GM18858 (cell line): Measurements from ENCODE around the gene MOSPD2.

Experiments
- ATAC-seq: cut with Tn5 transposase; IDR thresholded peaks from one replicate; pipeline ENCODE4 v1.9.1; 2021; ENCODE audit not compliant: unreplicated experiment

Gene MOSPD2

GRCh38 chrX:14913241-14913640, 40.0 kb downstream of the MOSPD2 start:
- no peak for ATAC-seq

- ATAC-seq: no peak
Observed at GRCh38 chrX:14915596-14915995, 42.4 kb downstream of the MOSPD2 start.

DNA sequence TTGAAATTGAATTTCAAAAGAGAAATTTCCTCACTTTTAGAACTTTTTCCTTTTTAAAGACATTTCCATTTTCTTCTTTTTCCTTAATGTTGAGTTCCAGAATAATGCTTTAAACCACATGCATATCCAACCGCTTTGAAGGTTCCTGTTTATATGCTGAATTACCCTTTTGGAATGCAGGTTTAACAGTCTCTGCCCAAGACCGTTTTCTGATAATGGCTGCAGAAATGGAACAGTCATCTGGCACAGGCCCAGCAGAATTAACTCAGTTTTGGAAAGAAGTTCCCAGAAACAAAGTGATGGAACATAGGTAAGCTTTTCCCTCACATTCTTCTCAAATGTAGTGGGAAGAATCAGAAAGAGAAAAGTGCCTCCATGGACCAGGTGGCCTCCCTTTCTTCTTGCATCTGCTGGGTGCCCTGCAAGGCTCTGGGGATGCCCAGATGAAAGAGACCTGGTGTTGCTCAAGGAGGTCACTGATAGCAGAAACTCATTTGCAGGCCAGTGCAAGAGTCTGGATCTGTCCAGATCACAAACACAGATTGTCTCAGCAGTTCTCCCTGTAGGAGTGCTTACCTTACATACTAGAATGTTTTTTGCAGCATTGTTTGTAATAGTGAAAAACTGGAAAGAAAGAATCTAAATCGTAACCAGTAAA, 42.9 kb downstream of the MOSPD2 start:
- ATAC-seq: no peak

DNA sequence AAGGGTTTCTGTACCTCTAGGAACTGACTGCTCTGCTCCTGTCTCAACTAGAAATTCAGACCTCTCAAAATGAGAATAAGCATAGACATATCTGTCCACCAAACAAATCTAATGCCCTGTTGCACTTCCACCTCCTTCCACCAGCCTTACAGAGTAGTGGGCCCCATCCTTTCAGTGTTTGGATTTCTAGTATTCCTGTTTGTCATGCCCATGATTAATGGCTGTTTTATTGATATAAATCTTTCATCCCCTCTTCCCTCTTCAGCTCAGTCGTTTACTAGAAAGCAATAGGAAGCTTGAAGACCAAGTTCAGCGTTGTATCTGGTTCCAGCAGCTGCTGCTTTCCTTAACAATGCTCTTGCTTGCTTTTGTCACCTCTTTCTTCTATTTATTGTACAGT, 46.2 kb downstream of the MOSPD2 start:
- ATAC-seq: no peak

DNA sequence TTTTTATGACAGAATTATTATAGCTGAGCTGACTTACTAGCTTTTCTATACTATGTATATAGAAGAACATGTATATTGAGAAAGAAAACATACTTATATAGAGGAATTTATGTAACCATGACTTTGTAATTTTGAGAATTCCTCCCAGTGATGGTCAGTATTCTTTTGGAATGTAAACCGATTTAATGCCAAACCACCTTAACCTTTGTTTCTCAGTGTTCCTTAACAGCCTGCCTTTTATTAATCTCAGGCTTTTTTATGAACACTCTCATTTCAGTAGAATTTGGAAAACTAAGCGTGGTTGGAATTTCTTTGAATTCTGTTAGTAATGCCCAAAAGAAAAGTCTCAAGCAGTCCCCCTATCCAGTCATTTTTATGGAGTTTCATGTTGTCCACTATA, 47.0 kb downstream of the MOSPD2 start:
- ATAC-seq: no peak

DNA sequence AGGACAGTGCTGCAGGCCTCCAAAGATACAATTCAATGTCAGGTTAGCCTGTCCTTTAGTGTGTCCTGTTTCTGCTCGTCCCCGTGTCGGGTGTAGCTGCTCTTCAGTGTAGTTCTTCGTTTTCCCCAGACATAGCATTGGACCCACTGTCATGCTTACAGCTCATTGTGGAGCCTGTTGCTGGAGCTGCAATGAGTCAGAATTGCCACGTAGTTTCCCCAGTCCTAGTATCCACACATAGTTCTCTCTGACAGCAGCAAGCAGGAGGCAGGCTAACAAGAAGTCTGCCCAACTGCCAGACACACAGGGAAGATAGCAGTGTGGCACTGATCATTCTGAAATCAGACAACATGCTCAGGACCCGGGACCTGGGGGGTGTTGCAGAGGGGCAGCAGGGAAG, 49.2 kb downstream of the MOSPD2 start:
- no peak for ATAC-seq

DNA sequence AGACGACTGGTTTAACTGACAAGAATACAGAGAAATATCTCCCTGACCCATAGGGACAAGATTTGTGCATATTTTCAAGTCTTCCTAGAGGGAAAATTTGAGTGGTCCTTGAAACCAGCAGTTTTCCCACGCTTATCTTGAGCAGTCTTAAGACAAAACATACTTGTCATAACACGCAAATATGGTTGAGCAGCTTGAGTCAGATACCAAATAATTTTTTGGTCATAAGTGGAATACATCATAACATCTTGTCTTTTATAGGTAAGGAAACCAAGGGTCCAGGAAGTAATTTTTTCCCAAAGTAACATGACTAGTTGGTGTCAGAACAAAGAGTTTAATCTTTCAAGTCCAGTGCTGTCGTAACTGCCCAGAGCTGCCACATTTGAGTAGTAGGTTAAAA, 50.5 kb downstream of the MOSPD2 start:
- ATAC-seq: no peak

- no peak for ATAC-seq
Observed at GRCh38 chrX:14926471-14926870, 53.2 kb downstream of the MOSPD2 start.

DNA sequence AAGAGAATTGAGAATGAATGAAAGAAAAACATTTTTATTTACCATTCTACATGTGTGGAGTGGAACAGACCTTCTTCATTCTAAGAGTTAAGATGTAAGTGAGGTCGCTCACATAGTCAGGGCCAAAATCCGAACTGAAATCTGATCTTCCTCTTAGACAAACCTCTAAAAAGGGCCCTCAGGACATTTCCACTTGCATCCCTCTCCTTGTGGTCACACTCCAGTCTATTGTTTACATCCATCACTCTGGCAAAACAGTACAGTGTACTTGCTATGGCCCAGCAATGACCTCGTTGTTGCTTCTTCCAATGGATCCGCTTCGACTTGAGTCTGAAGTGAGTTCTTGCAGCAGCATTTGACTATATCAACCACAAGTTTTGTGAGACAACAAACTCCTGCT, 54.2 kb downstream of the MOSPD2 start:
- no peak for ATAC-seq

GRCh38 chrX:14930663-14931062, 57.4 kb downstream of the MOSPD2 start:
- no peak for ATAC-seq

DNA sequence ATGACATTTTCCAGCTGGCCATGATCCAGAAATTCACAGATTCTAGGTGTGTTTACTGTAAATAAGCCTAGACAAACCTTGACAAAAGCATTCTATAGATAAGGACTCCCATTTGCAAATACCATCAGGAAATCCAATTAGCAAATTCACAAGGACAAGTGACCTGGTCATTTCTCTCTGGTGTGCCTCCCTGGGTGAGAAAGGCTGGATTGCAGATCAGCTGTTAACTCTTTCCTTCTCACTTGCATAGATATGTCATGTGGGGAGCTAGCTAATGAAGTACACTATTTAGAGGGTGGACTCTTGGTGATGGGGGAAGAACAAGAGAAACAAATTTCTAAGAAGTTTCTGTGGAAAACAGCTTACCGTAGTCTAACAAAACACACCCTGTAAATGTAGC, 58.9 kb downstream of the MOSPD2 start:
- ATAC-seq: no peak

GRCh38 chrX:14934423-14934822, 61.2 kb downstream of the MOSPD2 start:
- no peak for ATAC-seq

DNA sequence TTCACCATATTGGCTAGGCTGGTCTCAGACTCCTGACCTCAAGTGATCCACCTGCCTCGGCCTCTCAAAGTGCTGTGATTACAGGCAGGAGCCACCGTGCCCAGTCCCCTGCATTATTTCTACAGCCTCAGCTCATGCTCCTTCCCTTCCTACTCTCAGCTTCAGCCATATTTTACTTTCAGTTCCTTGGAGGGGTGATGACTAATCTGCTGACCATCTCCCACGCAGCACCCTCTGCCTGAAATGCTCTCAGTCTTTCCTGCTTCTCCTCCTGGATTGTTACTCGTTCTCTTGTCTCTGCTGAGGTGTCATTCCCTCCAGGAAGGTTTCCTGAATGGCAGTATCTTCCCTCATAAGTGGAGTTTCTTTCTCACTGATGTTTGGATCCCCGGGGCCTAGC, 63.3 kb downstream of the MOSPD2 start:
- ATAC-seq: no peak

DNA sequence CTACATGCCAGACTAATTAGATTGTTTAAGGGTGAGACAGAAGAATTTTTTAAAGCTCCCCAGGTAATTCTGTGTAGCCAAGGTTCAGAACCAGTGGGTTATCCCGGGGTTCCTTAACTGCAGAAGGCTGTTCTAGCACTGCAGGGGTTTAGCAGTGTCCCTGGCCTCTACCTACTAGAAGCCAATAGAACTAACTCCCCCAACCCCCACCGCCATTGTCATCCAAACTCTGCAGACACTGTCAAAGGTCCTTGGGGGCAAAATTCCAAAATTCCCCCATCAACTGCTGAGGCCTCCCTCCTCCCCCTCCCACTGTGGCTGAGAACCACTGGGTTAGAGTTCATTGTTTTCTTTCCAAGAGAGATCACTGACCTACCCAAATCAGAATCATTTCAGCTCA, 66.4 kb downstream of the MOSPD2 start:
- ATAC-seq: no peak

DNA sequence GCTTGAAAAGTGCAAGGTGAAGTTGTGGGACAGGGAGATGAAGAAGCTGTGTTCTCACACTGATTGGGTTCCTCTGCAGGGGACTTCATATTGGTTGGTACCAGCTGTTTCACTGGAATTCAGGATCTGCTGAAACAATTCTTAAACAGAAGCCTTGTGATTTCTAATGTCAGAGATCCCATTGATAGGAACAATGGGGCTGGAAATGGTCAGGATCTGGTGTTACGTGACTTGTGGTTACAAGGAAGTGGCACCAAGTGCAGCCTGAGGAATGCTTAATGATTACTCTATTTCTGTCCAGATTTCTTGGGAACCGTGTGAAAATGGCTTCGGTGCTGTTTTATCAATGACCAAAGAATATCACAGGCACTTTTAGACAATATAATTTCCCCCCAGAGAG, 68.1 kb downstream of the MOSPD2 start:
- no peak for ATAC-seq

- ATAC-seq: no peak
Observed at GRCh38 chrX:14942341-14942740, 69.1 kb downstream of the MOSPD2 start.

DNA sequence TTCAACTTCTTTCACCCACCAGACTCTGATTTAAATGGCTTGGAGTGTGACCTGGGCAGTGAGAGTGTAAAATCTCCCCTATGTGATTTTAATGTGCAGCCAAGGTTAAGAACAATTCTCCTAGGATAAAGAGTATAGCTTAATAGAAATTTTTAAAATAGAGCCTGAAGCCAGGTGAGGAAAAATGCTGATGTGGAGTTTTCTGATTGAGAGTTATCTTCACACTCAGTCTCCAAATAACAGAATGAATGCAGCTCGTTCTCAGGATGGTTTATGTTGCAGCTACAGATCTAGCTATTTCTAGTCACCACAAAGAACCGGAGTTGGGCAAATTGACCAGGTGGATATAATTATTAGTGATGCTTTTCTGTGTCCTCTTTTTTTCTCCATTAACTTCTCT, 70.7 kb downstream of the MOSPD2 start:
- no peak for ATAC-seq

GRCh38 chrX:14946606-14947155, 73.5 kb downstream of the MOSPD2 start:
- no peak for ATAC-seq

DNA sequence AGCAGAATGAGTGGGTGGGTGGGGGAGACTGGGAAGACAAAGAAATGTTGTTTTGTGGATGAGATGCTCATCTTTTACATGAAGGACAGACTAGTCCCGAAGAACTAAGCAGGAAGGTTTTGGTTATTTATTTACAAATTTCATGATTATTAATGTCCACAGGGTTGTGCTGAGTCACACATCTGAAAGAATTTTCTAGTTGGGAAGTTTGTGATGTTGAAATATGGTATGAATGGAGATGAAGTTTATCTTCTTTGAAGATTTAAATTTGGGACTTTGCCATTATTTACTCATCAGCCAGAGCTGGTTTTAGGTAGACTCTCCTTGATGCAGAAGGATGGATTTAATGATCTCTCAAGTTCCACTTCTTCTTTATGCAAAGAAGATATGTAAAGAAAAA, 75.5 kb downstream of the MOSPD2 start:
- no peak for ATAC-seq

- ATAC-seq: no peak
Observed at GRCh38 chrX:14956813-14957582, 83.8 kb downstream of the MOSPD2 start.

DNA sequence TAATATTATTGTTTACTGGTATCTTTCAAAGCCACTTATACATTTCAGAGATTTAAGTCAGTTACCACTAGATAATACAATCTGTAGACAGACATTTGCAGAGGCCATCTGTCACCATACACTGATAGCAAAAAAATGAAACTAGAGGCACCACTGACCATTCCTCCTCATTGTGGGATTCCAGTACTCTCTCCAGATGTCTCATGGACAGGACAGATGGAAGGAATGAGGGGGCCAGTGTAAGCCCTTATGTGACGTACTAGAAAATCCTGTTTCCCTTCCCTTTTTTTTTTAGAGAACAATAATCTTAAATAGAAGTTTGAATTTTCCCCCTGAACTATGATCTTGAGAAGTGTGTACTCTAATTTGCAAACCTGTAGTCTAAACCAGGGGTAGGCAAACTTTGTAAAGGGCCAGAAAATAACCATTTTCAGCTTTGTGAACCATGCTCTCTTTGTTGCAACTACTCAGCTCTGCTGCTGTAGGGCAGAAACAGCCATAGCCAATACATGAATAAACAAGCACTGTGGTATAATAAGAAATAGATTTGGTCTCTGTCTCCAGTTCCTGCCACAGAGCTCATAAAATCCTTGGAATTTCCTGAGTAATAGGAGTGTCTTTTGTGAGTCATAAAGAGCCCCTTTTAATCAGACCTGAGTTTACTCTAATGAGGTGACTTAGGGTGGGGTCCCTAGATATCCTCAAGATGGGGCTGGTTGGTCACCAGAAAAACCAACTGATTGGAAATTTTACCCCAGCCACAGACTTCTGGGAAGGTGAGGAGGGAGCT, 90.4 kb downstream of the MOSPD2 start:
- ATAC-seq: no peak

DNA sequence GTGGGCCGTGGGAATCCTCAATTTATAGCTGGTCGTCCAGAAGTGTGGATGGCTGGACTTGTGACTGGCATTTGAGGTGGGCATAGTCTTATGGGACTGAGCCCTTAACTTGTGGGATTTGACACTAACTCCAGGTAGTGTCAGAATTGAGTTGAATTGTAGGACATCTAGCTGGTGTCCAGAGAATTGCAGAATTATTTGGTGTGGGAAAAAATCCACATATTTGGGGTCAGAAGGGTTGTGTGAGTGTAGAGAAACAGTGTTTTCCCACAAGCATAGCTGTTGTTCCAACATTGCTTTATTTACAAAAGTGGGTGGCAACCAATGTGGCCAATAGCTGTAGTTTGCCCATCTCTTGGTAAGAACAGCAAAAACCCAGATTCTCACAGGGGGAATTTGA, 91.3 kb downstream of the MOSPD2 start:
- no peak for ATAC-seq
